CD4-positive, CD25-positive, alpha-beta regulatory T cell (primary cell): ENCODE results near the gene PPP5C. TPM values are rescaled to one million over a fixed set of nuclear protein-coding genes. Genes with fewer than 3 reads are reported as not detected.

Source experiments
- ATAC-seq, 2 donors: fragments of 150-1000 bp; cut with Tn5 transposase; one replicate each; pipeline ENCODE4 v1.10.0; 2021; ENCODE audit warnings: low read depth in 2 of 2, moderate number of reproducible peaks in 2 of 2, moderate library complexity in 1 of 2
- DNase-seq, 3 donors: peaks; one replicate each; pipeline versions ENCODE4 v3.0.0 to v3.0.0-alpha.2; 2012 to 2022; ENCODE audit warnings: mixed read lengths in 1 of 3
- H3K27ac ChIP-seq: one replicate; pipeline ENCODE4 v1.7.0; 2013; ENCODE audit warnings: mild to moderate bottlenecking, low read length; ENCODE audit not compliant: insufficient read depth, poor library complexity, severe bottlenecking
- H3K27me3 ChIP-seq: one replicate; pipeline ENCODE4 v1.7.0; 2013; ENCODE audit warnings: low read length; ENCODE audit not compliant: control insufficient read depth, insufficient read depth
- H3K36me3 ChIP-seq: one replicate; pipeline ENCODE4 v1.7.0; 2013; ENCODE audit warnings: mild to moderate bottlenecking, low read length, moderate library complexity; ENCODE audit not compliant: control insufficient read depth, insufficient read depth
- H3K4me1 ChIP-seq: 2 replicates; pipeline ENCODE4 v1.7.0; 2013; ENCODE audit warnings: mild to moderate bottlenecking, low read length; ENCODE audit not compliant: insufficient read depth, control insufficient read depth, poor library complexity, severe bottlenecking
- H3K4me3 ChIP-seq: one replicate; pipeline ENCODE4 v1.7.0; 2013; ENCODE audit warnings: low read depth, mild to moderate bottlenecking, low read length, moderate library complexity
- H3K9me3 ChIP-seq, 2 experiments: 1 replicate in 1 of 2; 2 replicates in 1 of 2; pipeline ENCODE4 v1.7.0; 2013; ENCODE audit warnings: low read length in 2 of 2, mild to moderate bottlenecking in 1 of 2, moderate library complexity in 1 of 2; ENCODE audit not compliant: control insufficient read depth in 2 of 2
- H3K27ac Mint-ChIP-seq, 3 donors: one replicate each; pipeline ENCODE4 v1.8.0; 2020 to 2022; ENCODE audit warnings: mild to moderate bottlenecking in 3 of 3, mixed read lengths in 3 of 3, moderate library complexity in 2 of 3
- H3K27me3 Mint-ChIP-seq: one replicate; pipeline ENCODE4 v1.8.0; 2022; ENCODE audit warnings: mild to moderate bottlenecking, mixed read lengths
- H3K36me3 Mint-ChIP-seq: one replicate; pipeline ENCODE4 v1.8.0; 2020; ENCODE audit warnings: mixed read lengths
- H3K4me1 Mint-ChIP-seq, 4 donors: one replicate each; pipeline ENCODE4 v1.8.0; 2020 to 2022; ENCODE audit warnings: mixed read lengths in 4 of 4, mild to moderate bottlenecking in 1 of 4
- H3K4me3 Mint-ChIP-seq, 4 donors: one replicate each; pipeline ENCODE4 v1.8.0; 2020 to 2022; ENCODE audit warnings: mild to moderate bottlenecking in 4 of 4, mixed read lengths in 4 of 4, moderate library complexity in 3 of 4
- H3K9me3 Mint-ChIP-seq, 7 donors: one replicate each; pipeline ENCODE4 v1.8.0; 2020 to 2022; ENCODE audit warnings: mixed read lengths in 7 of 7, mild to moderate bottlenecking in 3 of 7, moderate library complexity in 2 of 7
- polyA plus RNA-seq, 4 donors: library from polyadenylated mRNA; unstranded; fragments of 300-500 nt; fragmentation: Illumina TruSeq; gene quantifications; one replicate each; pipeline ENCODE4 v1.2.3, GENCODE V29; 2021
- total RNA-seq: library from RNA; stranded (reverse); gene quantifications from one replicate; pipeline ENCODE4 v1.2.3, GENCODE V29; 2022

PPP5C gene
- total and polyA plus RNA-seq, 5 donors from 2014 or later: 16.2 to 34.6 (median 21.4) TPM

- Mint-ChIP-seq H3K9me3 (no peaks in the 10 kb centered on the region), H3K4me1 (peaks cover 0 to 14% (median 6%) of the 10 kb centered on the region in 4 donors), H3K27me3 (no peaks in the 10 kb centered on the region), H3K27ac (no peak overlapping the region), H3K36me3 (peaks cover 53% of the 10 kb centered on the region), H3K4me3 (no peak overlapping the region)
- no peaks in the 10 kb centered on the region for H3K4me1 ChIP-seq
- peaks cover 58% of the 10 kb centered on the region for H3K36me3 ChIP-seq
- H3K27me3 ChIP-seq: no peaks in the 10 kb centered on the region
- H3K9me3 ChIP-seq: no peaks in the 10 kb centered on the region
- ATAC-seq (no peak), DNase-seq (no peak)
- no peak overlapping the region for H3K27ac ChIP-seq
- H3K4me3 ChIP-seq: no peak overlapping the region
Observed at GRCh38 chr19:46384396-46384795, 37.5 kb downstream of the PPP5C start.

DNA sequence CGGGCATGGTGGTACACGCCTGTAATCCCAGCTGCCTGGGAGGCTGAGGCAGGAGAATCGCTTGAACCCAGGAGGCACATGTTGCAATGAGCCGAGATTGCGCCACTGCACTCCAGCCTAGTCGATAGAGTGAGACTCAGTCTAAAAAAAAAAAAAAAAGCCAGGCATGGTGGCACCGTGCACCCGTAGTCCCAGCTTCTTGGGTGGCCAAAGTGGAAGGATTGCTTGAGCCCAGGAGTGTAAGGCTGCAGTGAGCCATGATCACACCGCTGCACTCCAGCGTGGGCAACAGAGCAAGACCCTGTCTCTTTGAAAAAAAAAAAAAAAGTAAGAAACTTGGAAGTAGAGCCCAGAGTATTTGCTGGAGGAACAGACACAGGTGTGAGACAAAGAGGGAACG, 38.7 kb downstream of the PPP5C start:
- Histone ChIP-seq H3K27me3 (no peaks in the 10 kb centered on the region), H3K4me1 (no peaks in the 10 kb centered on the region), H3K4me3 (no peak overlapping the region), H3K27ac (no peak overlapping the region), H3K9me3 (no peaks in the 10 kb centered on the region), H3K36me3 (peaks cover 50% of the 10 kb centered on the region)
- no peaks in the 10 kb centered on the region for H3K27me3 Mint-ChIP-seq
- no peak overlapping the region for H3K4me3 Mint-ChIP-seq
- peaks cover 50% of the 10 kb centered on the region for H3K36me3 Mint-ChIP-seq
- no peak overlapping the region for H3K27ac Mint-ChIP-seq
- no peaks in the 10 kb centered on the region for H3K9me3 Mint-ChIP-seq
- no peak for DNase-seq
- H3K4me1 Mint-ChIP-seq: peaks cover 0 to 6% (median 3%) of the 10 kb centered on the region in 4 donors
- ATAC-seq: no peak

DNA sequence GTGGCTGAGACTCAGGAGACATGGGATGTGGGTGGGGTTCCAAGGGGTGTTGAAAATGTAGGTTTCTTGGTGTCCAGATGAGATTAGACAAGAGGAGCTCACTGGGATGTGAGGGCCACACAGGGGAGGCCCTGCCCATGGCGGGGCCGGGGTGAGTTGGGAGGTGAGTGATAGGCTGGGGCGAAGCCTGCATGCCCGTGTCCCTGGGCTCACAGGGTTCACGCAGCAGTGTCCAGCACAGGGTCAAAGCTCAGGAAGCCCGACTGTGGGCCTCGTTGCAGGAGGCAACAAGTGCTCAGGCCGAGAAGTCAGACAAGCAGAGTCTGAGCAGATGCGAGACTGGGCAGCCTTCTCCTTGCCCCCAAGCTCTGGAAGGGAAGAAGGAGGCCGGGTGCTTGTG, 39.3 kb downstream of the PPP5C start:
- Histone ChIP-seq H3K27ac (no peak overlapping the region), H3K4me3 (no peak overlapping the region), H3K27me3 (no peaks in the 10 kb centered on the region), H3K36me3 (peaks cover 52% of the 10 kb centered on the region), H3K4me1 (no peaks in the 10 kb centered on the region), H3K9me3 (no peaks in the 10 kb centered on the region)
- Mint-ChIP-seq H3K27me3 (no peaks in the 10 kb centered on the region), H3K4me1 (peaks cover 0 to 5% (median under 1%) of the 10 kb centered on the region in 4 donors), H3K36me3 (peaks cover 47% of the 10 kb centered on the region), H3K4me3 (no peak overlapping the region), H3K9me3 (no peaks in the 10 kb centered on the region), H3K27ac (peak overlapping the region in 1 of 3 donors; percentile 26)
- ATAC-seq (no peak), DNase-seq (no peak)

GRCh38 chr19:46386996-46387712, 40.3 kb downstream of the PPP5C start:
- Histone ChIP-seq H3K4me3 (no peak overlapping the region), H3K27ac (no peak overlapping the region), H3K27me3 (no peaks in the 10 kb centered on the region), H3K9me3 (no peaks in the 10 kb centered on the region), H3K4me1 (no peaks in the 10 kb centered on the region), H3K36me3 (peaks cover 48% of the 10 kb centered on the region)
- no peak overlapping the region for H3K27ac Mint-ChIP-seq
- H3K4me1 Mint-ChIP-seq: peaks cover 0 to 5% (median under 1%) of the 10 kb centered on the region in 4 donors
- no peak for ATAC-seq
- H3K27me3 Mint-ChIP-seq: no peaks in the 10 kb centered on the region
- no peak for DNase-seq
- H3K9me3 Mint-ChIP-seq: no peaks in the 10 kb centered on the region
- no peak overlapping the region for H3K4me3 Mint-ChIP-seq
- H3K36me3 Mint-ChIP-seq: peaks cover 50% of the 10 kb centered on the region

GRCh38 chr19:46387713-46388130, 40.8 kb downstream of the PPP5C start:
- no peak for DNase-seq
- peaks cover 43% of the 10 kb centered on the region for H3K36me3 ChIP-seq
- H3K27ac ChIP-seq: no peak overlapping the region
- ATAC-seq: no peak
- no peaks in the 10 kb centered on the region for H3K4me1 ChIP-seq
- Mint-ChIP-seq H3K27ac (no peak overlapping the region), H3K27me3 (no peaks in the 10 kb centered on the region), H3K36me3 (peaks cover 50% of the 10 kb centered on the region), H3K4me3 (no peak overlapping the region), H3K9me3 (no peaks in the 10 kb centered on the region), H3K4me1 (peaks cover 0 to 2% (median 0%) of the 10 kb centered on the region in 4 donors)
- no peak overlapping the region for H3K4me3 ChIP-seq
- H3K27me3 ChIP-seq: no peaks in the 10 kb centered on the region
- H3K9me3 ChIP-seq: no peaks in the 10 kb centered on the region

DNA sequence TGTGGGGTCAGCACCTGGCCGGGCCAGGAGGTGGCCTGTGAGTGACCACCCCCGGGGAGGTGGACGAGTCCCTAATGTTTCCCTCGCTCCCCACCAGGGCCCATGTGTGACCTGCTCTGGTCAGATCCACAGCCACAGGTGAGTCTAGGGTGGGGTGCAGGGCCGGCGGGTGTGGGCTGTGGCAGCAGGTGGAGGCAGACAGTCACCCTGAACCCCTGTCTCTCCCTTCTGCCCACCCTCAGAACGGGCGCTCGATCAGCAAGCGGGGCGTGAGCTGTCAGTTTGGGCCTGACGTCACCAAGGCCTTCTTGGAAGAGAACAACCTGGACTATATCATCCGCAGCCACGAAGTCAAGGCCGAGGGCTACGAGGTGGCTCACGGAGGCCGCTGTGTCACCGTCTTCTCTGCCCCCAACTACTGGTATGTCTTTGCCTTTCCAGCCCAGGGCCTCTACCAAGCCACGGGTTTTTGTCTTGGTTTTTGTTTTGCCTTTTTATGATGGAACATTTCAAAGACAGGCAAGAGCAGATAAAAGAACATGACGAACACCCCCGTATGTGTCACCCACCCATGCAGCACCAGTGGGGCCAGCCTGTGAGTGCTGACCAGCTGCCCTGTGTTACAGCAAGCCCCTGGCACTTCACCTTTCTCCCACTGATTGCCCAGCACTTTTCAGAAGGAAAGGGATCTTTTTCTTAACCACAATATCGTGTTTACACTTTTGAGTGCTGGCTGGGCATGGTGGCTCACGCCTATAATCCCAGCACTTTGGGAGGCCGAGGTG, 41.6 kb downstream of the PPP5C start:
- Histone ChIP-seq H3K9me3 (no peaks in the 10 kb centered on the region), H3K4me3 (no peak overlapping the region), H3K27me3 (no peaks in the 10 kb centered on the region), H3K27ac (no peak overlapping the region), H3K36me3 (peaks cover 40% of the 10 kb centered on the region), H3K4me1 (no peaks in the 10 kb centered on the region)
- Mint-ChIP-seq H3K27me3 (no peaks in the 10 kb centered on the region), H3K9me3 (no peaks in the 10 kb centered on the region), H3K4me3 (no peak overlapping the region), H3K27ac (no peak overlapping the region), H3K4me1 (peaks cover 0 to 2% (median 0%) of the 10 kb centered on the region in 4 donors), H3K36me3 (peaks cover 53% of the 10 kb centered on the region)
- ATAC-seq: no peak
- DNase-seq: no peak

- DNase-seq (no peak), ATAC-seq (no peak)
- Histone ChIP-seq H3K36me3 (peaks cover 29% of the 10 kb centered on the region), H3K27ac (no peak overlapping the region), H3K4me1 (no peaks in the 10 kb centered on the region), H3K9me3 (no peaks in the 10 kb centered on the region), H3K27me3 (no peaks in the 10 kb centered on the region), H3K4me3 (no peak overlapping the region)
- peaks cover 49% of the 10 kb centered on the region for H3K36me3 Mint-ChIP-seq
- peaks cover 0 to 4% (median 0%) of the 10 kb centered on the region in 4 donors for H3K4me1 Mint-ChIP-seq
- no peak overlapping the region for H3K4me3 Mint-ChIP-seq
- no peaks in the 10 kb centered on the region for H3K9me3 Mint-ChIP-seq
- H3K27ac Mint-ChIP-seq: no peak overlapping the region
- no peaks in the 10 kb centered on the region for H3K27me3 Mint-ChIP-seq
Observed at GRCh38 chr19:46390121-46390858, 43.4 kb downstream of the PPP5C start.
